H1 (cell line): ENCODE measurements around the gene PDE4B. TPM values are rescaled to one million over a fixed set of nuclear protein-coding genes. Genes with fewer than 3 reads are reported as not detected.

Source experiments
- CTCF ChIA-PET: fragments of 300-600 bp; sonication (Branson Sonifier 250); formaldehyde crosslinking; loops from one replicate; lab custom pipeline; 2021; ENCODE audit not compliant: partially characterized antibody; lab: Charles Lee
- POLR2A ChIA-PET: fragments of 300-600 bp; sonication (Branson Sonifier 250); formaldehyde crosslinking; loops from one replicate; lab custom pipeline; 2021; ENCODE audit warnings: inconsistent platforms; ENCODE audit not compliant: partially characterized antibody; lab: Charles Lee
- DNase-seq, 2 experiments: peaks; one replicate each; pipeline versions ENCODE4 v3.0.0 to v3.0.0-alpha.2; 2010 to 2022; ENCODE audit warnings: low spot score in 2 of 2, low read depth in 1 of 2, mixed read lengths in 1 of 2
- FAIRE-seq: peaks from 2 replicates; lab custom pipeline; 2011; peaks lifted over from hg19 to GRCh38; lab: Jason Lieb, UNC
- H2AFZ ChIP-seq: 2 replicates; pipeline ENCODE4 v1.8.1; 2012; ENCODE audit warnings: low read length, inconsistent platforms
- H2AK5ac ChIP-seq: 2 replicates; pipeline ENCODE4 v1.6.1; 2013; ENCODE audit warnings: low read depth, low read length
- H2BK120ac ChIP-seq: replicated peaks from 2 replicates; pipeline ENCODE3; 2013; ENCODE audit warnings: low read depth, low read length, inconsistent platforms
- H2BK12ac ChIP-seq: 2 replicates; pipeline ENCODE4 v1.6.1; 2013; ENCODE audit warnings: low read depth, low read length
- H2BK15ac ChIP-seq: 2 replicates; pipeline ENCODE4 v1.6.1; 2013; ENCODE audit warnings: low read length
- H2BK20ac ChIP-seq: 2 replicates; pipeline ENCODE4 v1.6.1; 2013; ENCODE audit warnings: low read length
- H2BK5ac ChIP-seq: 2 replicates; pipeline ENCODE4 v1.6.1; 2013; ENCODE audit warnings: low read depth, low read length
- H3K14ac ChIP-seq: 2 replicates; pipeline ENCODE4 v1.6.1; 2013; ENCODE audit warnings: inconsistent platforms; ENCODE audit not compliant: insufficient read length
- H3K18ac ChIP-seq: 2 replicates; pipeline ENCODE4 v1.6.1; 2013; ENCODE audit warnings: low read length; ENCODE audit errors: extremely low read depth
- H3K23ac ChIP-seq: 2 replicates; pipeline ENCODE4 v1.6.1; 2013; ENCODE audit warnings: inconsistent platforms; ENCODE audit not compliant: insufficient read length
- H3K23me2 ChIP-seq: 2 replicates; pipeline ENCODE4 v1.6.1; 2013; ENCODE audit warnings: low read depth, low read length
- H3K27ac ChIP-seq: 2 replicates; pipeline ENCODE4 v1.6.1; 2011; ENCODE audit warnings: low read depth, low read length, inconsistent platforms
- H3K27me3 ChIP-seq, 4 experiments: replicated peaks in 1 of 4; 1 replicate in 1 of 4; 2 replicates in 3 of 4; pipeline versions ENCODE4 v1.6.1 to v1.8.1; 2011 to 2013; ENCODE audit warnings: low read length in 3 of 4, mild to moderate bottlenecking in 3 of 4, inconsistent platforms in 2 of 4, mixed read lengths in 2 of 4, moderate library complexity in 1 of 4; ENCODE audit not compliant: control insufficient read depth in 3 of 4, insufficient read depth in 3 of 4; ENCODE audit errors: extremely low read depth in 1 of 4
- H3K36me3 ChIP-seq, 4 experiments: 2 replicates each; pipeline versions ENCODE4 v1.6.1 to v1.8.1; 2011 to 2013; ENCODE audit warnings: mild to moderate bottlenecking in 4 of 4, low read length in 3 of 4, moderate library complexity in 2 of 4, control low read depth in 1 of 4, inconsistent platforms in 1 of 4; ENCODE audit not compliant: insufficient read depth in 4 of 4, control insufficient read depth in 2 of 4
- H3K4ac ChIP-seq: replicated peaks from 2 replicates; pipeline ENCODE3; 2013; ENCODE audit warnings: low read length, low read depth, mixed read lengths, inconsistent platforms; ENCODE audit not compliant: insufficient read length
- H3K4me1 ChIP-seq, 4 experiments: replicated peaks in 1 of 4; 1 replicate in 1 of 4; 2 replicates in 3 of 4; pipeline versions ENCODE4 v1.6.1 to v1.8.1; 2011 to 2013; ENCODE audit warnings: low read length in 3 of 4, inconsistent platforms in 2 of 4, mixed read lengths in 1 of 4; ENCODE audit not compliant: insufficient read depth in 4 of 4, control insufficient read depth in 3 of 4
- H3K4me2 ChIP-seq, 2 experiments: 2 replicates each; pipeline versions ENCODE4 v1.6.1 to v1.8.1; 2011 to 2013; ENCODE audit warnings: low read depth in 2 of 2, low read length in 2 of 2, control low read depth in 1 of 2, inconsistent platforms in 1 of 2, mild to moderate bottlenecking in 1 of 2; ENCODE audit not compliant: insufficient read depth in 1 of 2
- H3K4me3 ChIP-seq, 4 experiments: fragments of 200-600, 300-600 bp in 1 of 4; sonication (generic), shearing (Covaris generic), sonication (Bioruptor Twin) in 1 of 4; 2 replicates each; pipeline versions ENCODE4 v1.5.1 to v1.8.1; 2011 to 2016; ENCODE audit warnings: low read length in 4 of 4, low read depth in 3 of 4, control low read depth in 2 of 4, inconsistent platforms in 2 of 4, mild to moderate bottlenecking in 2 of 4, mixed read lengths in 1 of 4, moderate library complexity in 1 of 4; ENCODE audit not compliant: insufficient read depth in 2 of 4; ENCODE audit errors: extremely low read depth in 1 of 4
- H3K56ac ChIP-seq: replicated peaks from 2 replicates; pipeline ENCODE3; 2013; ENCODE audit warnings: low read depth, mild to moderate bottlenecking, mixed read lengths, low read length, inconsistent platforms; ENCODE audit not compliant: insufficient read length
- H3K79me1 ChIP-seq: 2 replicates; pipeline ENCODE4 v1.6.1; 2013; ENCODE audit warnings: low read depth, low read length, control low read depth
- H3K79me2 ChIP-seq, 2 experiments: 2 replicates each; pipeline versions ENCODE4 v1.6.1 to v1.8.1; 2012 to 2013; ENCODE audit warnings: low read length in 2 of 2, mild to moderate bottlenecking in 2 of 2, inconsistent platforms in 1 of 2; ENCODE audit not compliant: insufficient read depth in 2 of 2, control insufficient read depth in 1 of 2
- H3K9ac ChIP-seq, 4 experiments: replicated peaks in 1 of 4; 1 replicate in 1 of 4; 2 replicates in 3 of 4; pipeline versions ENCODE4 v1.6.1 to v1.8.1; 2011 to 2013; ENCODE audit warnings: low read depth in 3 of 4, low read length in 3 of 4, control low read depth in 2 of 4, mild to moderate bottlenecking in 2 of 4, moderate library complexity in 2 of 4, inconsistent platforms in 1 of 4; ENCODE audit errors: extremely low read depth in 1 of 4
- H3K9me3 ChIP-seq, 2 experiments: 2 replicates each; pipeline versions ENCODE4 v1.6.1 to v1.8.1; 2012 to 2013; ENCODE audit warnings: mild to moderate bottlenecking in 2 of 2, moderate library complexity in 2 of 2, control low read depth in 1 of 2, inconsistent platforms in 1 of 2, low read depth in 1 of 2, low read length in 1 of 2, mixed read lengths in 1 of 2; ENCODE audit not compliant: insufficient read depth in 2 of 2
- H4K20me1 ChIP-seq, 2 experiments: replicated peaks in 1 of 2; 2 replicates each; pipeline versions ENCODE3 to v1.8.1; 2011 to 2013; ENCODE audit warnings: inconsistent platforms in 2 of 2, low read length in 2 of 2, mild to moderate bottlenecking in 1 of 2; ENCODE audit not compliant: insufficient read depth in 2 of 2, control insufficient read depth in 1 of 2
- H4K5ac ChIP-seq: 2 replicates; pipeline ENCODE4 v1.6.1; 2013; ENCODE audit warnings: low read length, low read depth, mixed read lengths, inconsistent platforms; ENCODE audit not compliant: insufficient read length
- H4K8ac ChIP-seq: 2 replicates; pipeline ENCODE4 v1.8.0; 2013; ENCODE audit warnings: mild to moderate bottlenecking, moderate library complexity, low read length, inconsistent platforms; ENCODE audit not compliant: insufficient read depth; ENCODE audit errors: extremely low read depth
- H4K91ac ChIP-seq: replicated peaks from 2 replicates; pipeline ENCODE3; 2013; ENCODE audit warnings: low read length, mixed read lengths, inconsistent platforms; ENCODE audit not compliant: insufficient read length
- BCL11A ChIP-seq, 2 experiments: IDR thresholded peaks; one replicate each; pipeline ENCODE4 v1.6.1; 2011; ENCODE audit warnings: low read depth in 2 of 2, low read length in 2 of 2, mild to moderate bottlenecking in 2 of 2
- FOSL1 ChIP-seq: IDR thresholded peaks from 2 replicates; pipeline ENCODE4 v1.6.1; 2011; ENCODE audit warnings: mild to moderate bottlenecking, low read depth, low read length, moderate library complexity; ENCODE audit not compliant: insufficient read depth
- GABPA ChIP-seq: IDR thresholded peaks from 2 replicates; pipeline ENCODE4 v1.6.1; 2011; ENCODE audit warnings: mild to moderate bottlenecking, low read length, moderate library complexity, borderline replicate concordance; ENCODE audit not compliant: insufficient read depth
- JUND ChIP-seq: IDR thresholded peaks from 2 replicates; pipeline ENCODE4 v1.6.1; 2011; ENCODE audit warnings: mild to moderate bottlenecking, improper control_type of control experiment, low read length
- POLR2AphosphoS5 ChIP-seq: IDR thresholded peaks from 2 replicates; pipeline ENCODE4 v1.6.1; 2011; ENCODE audit warnings: low read depth, low read length
- RBBP5 ChIP-seq: IDR thresholded peaks from 2 replicates; pipeline ENCODE4 v1.7.1; 2012; ENCODE audit warnings: low read depth, mild to moderate bottlenecking, inconsistent platforms, low read length, moderate library complexity, borderline replicate concordance
- SIN3A ChIP-seq, 2 experiments: IDR thresholded peaks in 1 of 2; conservative IDR thresholded peaks in 1 of 2; 2 replicates each; pipeline ENCODE4 v1.6.1; 2011 to 2012; ENCODE audit warnings: low read length in 2 of 2, improper control_type of control experiment in 1 of 2, low read depth in 1 of 2, mild to moderate bottlenecking in 1 of 2
- SIX5 ChIP-seq: IDR thresholded peaks from 2 replicates; pipeline ENCODE4 v1.6.1; 2011; ENCODE audit warnings: mild to moderate bottlenecking, low read depth, low read length
- SP4 ChIP-seq: IDR thresholded peaks from 2 replicates; pipeline ENCODE4 v1.6.1; 2012; ENCODE audit warnings: low read length, inconsistent platforms
- YY1 ChIP-seq: IDR thresholded peaks from 2 replicates; pipeline ENCODE4 v1.6.1; 2011; ENCODE audit warnings: low read depth, mild to moderate bottlenecking, low read length
- ZNF274 ChIP-seq: IDR thresholded peaks from 2 replicates; pipeline ENCODE4 v1.7.0; 2012; ENCODE audit warnings: low read length, borderline replicate concordance; ENCODE audit errors: extremely low read depth
- WGBS, 2 experiments: shearing (Covaris generic) in 1 of 2; methylation state at CpG; one replicate each; pipeline versions ENCODE4 v1.1.6 to v1.1.7; 2013 to 2015; ENCODE audit warnings: low lambda C conversion rate in 2 of 2, mixed read lengths in 2 of 2, inconsistent platforms in 1 of 2, low coverage in 1 of 2, missing lambda C conversion rate in 1 of 2; ENCODE audit not compliant: insufficient replicate concordance in 2 of 2, insufficient coverage in 1 of 2, insufficient read length in 1 of 2; ENCODE audit errors: extremely low coverage in 1 of 2, missing lambda C conversion rate in 1 of 2; 5-methylcytosine and 5-hydroxymethylcytosine counted together
- polyA plus RNA-seq, 7 experiments: library from polyadenylated mRNA; depleted of rRNA in 3 of 7; stranded (reverse) in 5 of 7; unstranded in 2 of 7; fragments of >200 nt in 5 of 7; fragments of 200-250 nt in 2 of 7; gene quantifications; 1 replicate in 5 of 7; 2 replicates in 1 of 7; 4 replicates in 1 of 7; pipeline versions ENCODE4 v1.2.1 to v1.2.3, GENCODE V29; 2011 to 2013; ENCODE audit warnings: missing spikeins in 2 of 7, mixed read lengths in 2 of 7
- total RNA-seq: library from RNA; stranded (reverse); fragmentation: NEBNext Ultra II Directional; extraction: Animal tissue kit (Norgen Biotek cat#: 25700); gene quantifications from 2 replicates; pipeline ENCODE4 v1.2.1, GENCODE V29; 2021
- TF ChIP-seq, protein P1 (sequence below): IDR thresholded peaks from 2 replicates; pipeline ENCODE4 v1.6.1; 2011; ENCODE audit warnings: low read depth, mild to moderate bottlenecking, low read length; ENCODE audit not compliant: insufficient read depth
- TF ChIP-seq, protein P2 (sequence below): IDR thresholded peaks from 2 replicates; pipeline ENCODE4 v1.6.1; 2012; ENCODE audit warnings: low read length, inconsistent platforms

PDE4B gene
- total and polyA plus RNA-seq, 2 of the 8 experiments (the other 6 are each of a cell fraction or from before 2014, with no cell fraction given): 5.0 to 15.1 TPM

DNA sequence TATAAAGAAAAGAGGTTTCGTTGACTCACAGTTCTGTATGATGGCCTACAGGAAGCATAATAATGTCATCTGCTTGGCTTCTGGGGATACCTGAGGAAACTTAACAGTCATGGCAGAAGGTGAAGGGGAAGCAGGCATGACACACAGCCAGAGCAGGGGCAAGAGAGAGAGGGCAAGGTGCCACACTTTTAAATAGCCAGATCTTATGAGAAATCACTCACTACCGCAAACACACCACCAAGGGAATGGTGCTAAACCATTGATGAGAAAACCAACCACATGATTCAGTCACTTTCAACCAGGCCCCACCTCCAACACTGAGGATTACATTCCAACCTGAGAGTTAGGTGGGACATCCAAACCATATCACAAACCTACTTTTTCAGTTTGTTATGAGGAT is 495.4 kb downstream of the PDE4B start:
- Histone ChIP-seq H4K20me1 (no peaks in the 10 kb centered on the region), H3K23ac (no peak overlapping the region), H3K4me1 (no peaks in the 10 kb centered on the region), H4K91ac (no peak overlapping the region), H2BK15ac (no peak overlapping the region), H4K5ac (no peak overlapping the region), H2AFZ (no peak overlapping the region), H2BK5ac (no peak overlapping the region), H3K27me3 (no peaks in the 10 kb centered on the region), H2BK12ac (no peak overlapping the region), H3K4ac (no peak overlapping the region), H3K23me2 (no peaks in the 10 kb centered on the region; the same call in 1 of the 2 replicates), H2AK5ac (no peak overlapping the region), H3K36me3 (no peaks in the 10 kb centered on the region), H3K18ac (no peak overlapping the region), H3K9ac (no peak overlapping the region), H3K27ac (no peak overlapping the region), H3K14ac (no peak overlapping the region), H3K9me3 (no peaks in the 10 kb centered on the region), H2BK120ac (no peak overlapping the region), H3K79me2 (no peaks in the 10 kb centered on the region), H3K56ac (no peak overlapping the region), H3K79me1 (no peaks in the 10 kb centered on the region), H4K8ac (no peak overlapping the region), H3K4me2 (no peak overlapping the region), H2BK20ac (no peak overlapping the region), H3K4me3 (no peak overlapping the region)
- CTCF ChIA-PET: no interaction called here
- 69% methylated on average over 2 of the region's 2 CpGs; no CpG with 5 or more reads in 1 of the 2 experiments for WGBS, 2 experiments
- POLR2A ChIA-PET: no interaction called here
- DNase-seq (no peak), FAIRE-seq (no peak)
- TF ChIP-seq, protein P1, sequence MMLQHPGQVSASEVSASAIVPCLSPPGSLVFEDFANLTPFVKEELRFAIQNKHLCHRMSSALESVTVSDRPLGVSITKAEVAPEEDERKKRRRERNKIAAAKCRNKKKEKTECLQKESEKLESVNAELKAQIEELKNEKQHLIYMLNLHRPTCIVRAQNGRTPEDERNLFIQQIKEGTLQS: no peak
- TF ChIP-seq SIX5 (no peak), ZNF274 (no peak), RBBP5 (no peak), POLR2AphosphoS5 (no peak), SP4 (no peak), YY1 (no peak), SIN3A (conservative IDR thresholded peaks at IDR 0.05 in 1 of 2, IDR thresholded peaks at IDR 0.05 in 1 of 2; ENCODE audit: low read depth in 1 of 2, low read length in 2 of 2) (no peak), GABPA (no peak), BCL11A (IDR thresholded peaks at IDR 0.05; ENCODE audit: low read depth in 2 of 2, low read length in 2 of 2) (no peak), FOSL1 (no peak), JUND (no peak)
- TF ChIP-seq, protein P2, sequence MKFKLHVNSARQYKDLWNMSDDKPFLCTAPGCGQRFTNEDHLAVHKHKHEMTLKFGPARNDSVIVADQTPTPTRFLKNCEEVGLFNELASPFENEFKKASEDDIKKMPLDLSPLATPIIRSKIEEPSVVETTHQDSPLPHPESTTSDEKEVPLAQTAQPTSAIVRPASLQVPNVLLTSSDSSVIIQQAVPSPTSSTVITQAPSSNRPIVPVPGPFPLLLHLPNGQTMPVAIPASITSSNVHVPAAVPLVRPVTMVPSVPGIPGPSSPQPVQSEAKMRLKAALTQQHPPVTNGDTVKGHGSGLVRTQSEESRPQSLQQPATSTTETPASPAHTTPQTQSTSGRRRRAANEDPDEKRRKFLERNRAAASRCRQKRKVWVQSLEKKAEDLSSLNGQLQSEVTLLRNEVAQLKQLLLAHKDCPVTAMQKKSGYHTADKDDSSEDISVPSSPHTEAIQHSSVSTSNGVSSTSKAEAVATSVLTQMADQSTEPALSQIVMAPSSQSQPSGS: no peak
